ENCODE data around the gene SLC35A5. TPM values are rescaled to one million over a fixed set of nuclear protein-coding genes. Genes with fewer than 3 reads are reported as not detected.
"Not testable (repeated sequence)": the region's sequence is repeated elsewhere in the genome, so short reads cannot be mapped to it uniquely, and the experiment has no call there.

Gene SLC35A5
- total RNA-seq, 6 donors from 2014 or later, result 15.7 to 38.5 (median 28.4) TPM

- TF ChIP-seq POLR2AphosphoS5 (IDR thresholded peaks at IDR 0.05), result no peak
- TF ChIP-seq POLR2A (IDR thresholded peaks at IDR 0.05), result no peak
- no peak for TF ChIP-seq EP300 (IDR thresholded peaks at IDR 0.05)
- TF ChIP-seq, protein P1, sequence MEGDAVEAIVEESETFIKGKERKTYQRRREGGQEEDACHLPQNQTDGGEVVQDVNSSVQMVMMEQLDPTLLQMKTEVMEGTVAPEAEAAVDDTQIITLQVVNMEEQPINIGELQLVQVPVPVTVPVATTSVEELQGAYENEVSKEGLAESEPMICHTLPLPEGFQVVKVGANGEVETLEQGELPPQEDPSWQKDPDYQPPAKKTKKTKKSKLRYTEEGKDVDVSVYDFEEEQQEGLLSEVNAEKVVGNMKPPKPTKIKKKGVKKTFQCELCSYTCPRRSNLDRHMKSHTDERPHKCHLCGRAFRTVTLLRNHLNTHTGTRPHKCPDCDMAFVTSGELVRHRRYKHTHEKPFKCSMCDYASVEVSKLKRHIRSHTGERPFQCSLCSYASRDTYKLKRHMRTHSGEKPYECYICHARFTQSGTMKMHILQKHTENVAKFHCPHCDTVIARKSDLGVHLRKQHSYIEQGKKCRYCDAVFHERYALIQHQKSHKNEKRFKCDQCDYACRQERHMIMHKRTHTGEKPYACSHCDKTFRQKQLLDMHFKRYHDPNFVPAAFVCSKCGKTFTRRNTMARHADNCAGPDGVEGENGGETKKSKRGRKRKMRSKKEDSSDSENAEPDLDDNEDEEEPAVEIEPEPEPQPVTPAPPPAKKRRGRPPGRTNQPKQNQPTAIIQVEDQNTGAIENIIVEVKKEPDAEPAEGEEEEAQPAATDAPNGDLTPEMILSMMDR (IDR thresholded peaks at IDR 0.05), result no peak
- H3K27ac ChIP-seq, result peak overlapping the region in 3 of 4 donors; percentile 92 to 99 (median 95)
- peaks cover 29 to 51% (median 41%) of the 10 kb centered on the region in 4 donors for H3K4me1 ChIP-seq
- WGBS, 2 donors, result 21 to 32% methylated on average over 2 of the region's 2 CpGs
- DNase-seq (no peak), ATAC-seq (ENCODE audit: low FRiP score in 2 of 2) (no peak)
- H3K36me3 ChIP-seq, result peaks cover 0 to 5% (median 0%) of the 10 kb centered on the region in 4 donors
- no peaks in the 10 kb centered on the region for H3K9me3 ChIP-seq
- no peaks in the 10 kb centered on the region for H3K27me3 ChIP-seq
- H3K4me3 ChIP-seq, result peak overlapping the region in 3 of 4 donors; percentile 72 to 95 (median 79)
These were observed 1.5 kb upstream of the SLC35A5 start for GRCh38 chr3:112560307-112560706.

- H3K4me3 ChIP-seq, result peak overlapping the region; percentile 68 to 95 (median 76)
- DNase-seq (peak in 1 of 2 donors; percentile 67), ATAC-seq (ENCODE audit: low FRiP score in 2 of 2) (peak; percentile 66 to 74)
- peaks cover 0 to 5% (median 0%) of the 10 kb centered on the region in 4 donors for H3K36me3 ChIP-seq
- WGBS, 2 donors, result 0 to 1% methylated on average over 28 to 29 of the region's 29 CpGs
- H3K4me1 ChIP-seq, result peaks cover 26 to 45% (median 38%) of the 10 kb centered on the region in 4 donors
- H3K9me3 ChIP-seq, result no peaks in the 10 kb centered on the region
- TF ChIP-seq EP300 (IDR thresholded peaks at IDR 0.05), result no peak
- TF ChIP-seq POLR2AphosphoS5 (IDR thresholded peaks at IDR 0.05), result peak; percentile 6 to 11
- peak in 1 of 4 donors; percentile 31 for TF ChIP-seq POLR2A (IDR thresholded peaks at IDR 0.05)
- TF ChIP-seq, protein P1 (IDR thresholded peaks at IDR 0.05), result no peak
- H3K27me3 ChIP-seq, result no peaks in the 10 kb centered on the region
- peak overlapping the region; percentile 92 to 99 (median 96) for H3K27ac ChIP-seq
These were observed 943 bp upstream of the SLC35A5 start for GRCh38 chr3:112560721-112561483.

- ATAC-seq (ENCODE audit: low FRiP score in 2 of 2) (peak; percentile 81 to 82), DNase-seq (peak; percentile 75 to 96)
- H3K36me3 ChIP-seq, result peaks cover 0 to 5% (median 0%) of the 10 kb centered on the region in 4 donors
- no peaks in the 10 kb centered on the region for H3K27me3 ChIP-seq
- H3K4me3 ChIP-seq, result peak overlapping the region; percentile 68 to 95 (median 76)
- WGBS, 2 donors, result no CpG with 5 or more reads among the region's 29 CpGs
- no peaks in the 10 kb centered on the region for H3K9me3 ChIP-seq
- peaks cover 26 to 42% (median 37%) of the 10 kb centered on the region in 4 donors for H3K4me1 ChIP-seq
- peak overlapping the region; percentile 92 to 99 (median 96) for H3K27ac ChIP-seq
- TF ChIP-seq, protein P1 (IDR thresholded peaks at IDR 0.05), result no peak
- TF ChIP-seq POLR2A (IDR thresholded peaks at IDR 0.05), result no peak
- TF ChIP-seq EP300 (IDR thresholded peaks at IDR 0.05), result no peak
- TF ChIP-seq POLR2AphosphoS5 (IDR thresholded peaks at IDR 0.05), result no peak
These were observed 436 bp upstream of the SLC35A5 start for GRCh38 chr3:112561484-112561733.

DNA sequence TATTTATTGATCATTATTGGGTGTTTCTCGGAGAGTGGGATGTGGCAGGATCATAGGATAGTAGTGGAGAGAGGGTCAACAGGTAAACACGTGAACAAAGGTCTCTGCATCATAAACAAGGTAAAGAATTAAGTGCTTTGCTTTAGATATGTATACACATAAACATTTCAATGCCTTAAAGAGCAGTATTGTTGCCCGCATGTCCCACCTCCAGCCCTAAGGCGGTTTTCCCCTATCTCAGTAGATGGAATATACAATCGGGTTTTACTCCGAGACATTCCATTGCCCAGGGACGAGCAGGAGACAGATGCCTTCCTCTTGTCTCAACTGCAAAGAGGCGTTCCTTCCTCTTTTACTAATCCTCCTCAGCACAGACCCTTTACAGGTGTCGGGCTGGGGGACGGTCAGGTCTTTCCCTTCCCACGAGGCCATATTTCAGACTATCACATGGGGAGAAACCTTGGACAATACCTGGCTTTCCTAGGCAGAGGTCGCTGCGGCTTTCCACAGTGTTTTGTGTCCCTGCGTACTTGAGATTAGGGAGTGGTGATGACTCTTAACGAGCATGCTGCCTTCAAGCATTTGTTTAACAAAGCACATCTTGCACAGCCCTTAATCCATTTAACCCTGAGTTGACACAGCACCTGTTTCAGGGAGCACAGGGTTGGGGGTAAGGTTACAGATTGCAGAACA lies 2.5 kb downstream of the SLC35A5 start:
- not testable (repeated sequence) for H3K27me3 ChIP-seq; H3K9me3 ChIP-seq; H3K36me3 ChIP-seq; H3K4me3 ChIP-seq; H3K27ac ChIP-seq; ATAC-seq (ENCODE audit: low FRiP score in 2 of 2)
- TF ChIP-seq, protein P1 (IDR thresholded peaks at IDR 0.05), result peak in 2 of 6 experiments; percentile 29 to 33
- WGBS, 2 donors, result 59 to 83% methylated on average over 15 of the region's 15 CpGs
- peaks cover 22 to 38% (median 28%) of the 10 kb centered on the region in 4 donors for H3K4me1 ChIP-seq
- DNase-seq, result peak in 1 of 2 donors; percentile 74

All from upper lobe of left lung (tissue), 6 donors.